NCI-H128 (cell line): ENCODE data around the gene ASTN2.
"Not testable (repeated sequence)": the region's sequence is repeated elsewhere in the genome, so short reads cannot be mapped to it uniquely, and the experiment has no call there.

Experiments
- DNase-seq: peaks from one replicate; lab custom pipeline; 2025; ENCODE audit not compliant: unreplicated experiment; lab: John Stamatoyannopoulos, UW

The ASTN2 gene

DNA sequence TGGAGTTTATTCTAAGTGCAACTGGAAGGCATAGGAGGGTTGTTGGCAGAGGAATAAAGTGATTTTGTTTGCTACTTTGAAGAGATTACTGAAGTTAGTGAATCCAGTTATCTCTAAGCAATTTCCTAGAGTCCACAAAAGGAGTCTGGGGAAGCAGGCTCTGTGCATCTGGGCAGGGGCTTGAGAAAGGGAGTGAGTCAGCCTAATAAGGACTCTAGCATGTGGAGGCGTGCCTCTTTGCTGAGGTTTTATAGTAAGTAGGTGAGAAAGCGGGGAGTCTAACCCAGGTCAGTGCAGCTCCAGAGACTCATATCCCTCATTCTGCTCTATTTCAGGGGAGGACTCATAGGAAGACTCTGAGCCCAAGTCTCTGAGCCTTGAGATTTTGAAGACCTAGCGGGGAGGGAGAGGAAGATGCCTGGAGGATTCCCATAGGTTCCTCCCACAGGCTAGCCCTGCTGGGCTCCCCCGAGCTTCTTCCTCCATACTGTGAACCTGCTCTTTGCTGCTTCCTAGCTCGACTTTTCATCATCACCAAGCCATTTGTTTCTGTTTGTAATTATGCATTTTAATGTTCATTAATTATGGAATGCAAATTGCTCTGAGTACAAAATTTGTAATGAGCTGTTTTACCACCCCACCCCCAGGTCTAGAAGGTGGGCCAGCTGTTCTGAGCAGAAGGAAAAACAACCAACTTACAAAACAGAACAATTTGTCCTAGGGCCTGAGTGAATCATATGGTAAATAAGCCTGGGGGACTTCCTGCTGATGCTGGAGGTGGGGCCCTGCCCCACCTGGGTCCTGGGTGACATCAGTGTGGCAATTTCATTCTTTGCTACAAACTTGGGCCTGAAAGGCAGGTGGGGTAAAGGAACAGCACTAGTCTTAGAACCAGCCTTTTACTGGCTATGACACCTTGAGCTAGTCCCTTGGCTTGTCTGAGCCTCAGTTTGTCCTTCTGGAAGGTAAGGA, 577.6 kb downstream of the ASTN2 start:
- no peak for DNase-seq

- DNase-seq: not testable (repeated sequence)
Measured at GRCh38 chr9:116830321-116830720, 584.5 kb downstream of the ASTN2 start.

DNA sequence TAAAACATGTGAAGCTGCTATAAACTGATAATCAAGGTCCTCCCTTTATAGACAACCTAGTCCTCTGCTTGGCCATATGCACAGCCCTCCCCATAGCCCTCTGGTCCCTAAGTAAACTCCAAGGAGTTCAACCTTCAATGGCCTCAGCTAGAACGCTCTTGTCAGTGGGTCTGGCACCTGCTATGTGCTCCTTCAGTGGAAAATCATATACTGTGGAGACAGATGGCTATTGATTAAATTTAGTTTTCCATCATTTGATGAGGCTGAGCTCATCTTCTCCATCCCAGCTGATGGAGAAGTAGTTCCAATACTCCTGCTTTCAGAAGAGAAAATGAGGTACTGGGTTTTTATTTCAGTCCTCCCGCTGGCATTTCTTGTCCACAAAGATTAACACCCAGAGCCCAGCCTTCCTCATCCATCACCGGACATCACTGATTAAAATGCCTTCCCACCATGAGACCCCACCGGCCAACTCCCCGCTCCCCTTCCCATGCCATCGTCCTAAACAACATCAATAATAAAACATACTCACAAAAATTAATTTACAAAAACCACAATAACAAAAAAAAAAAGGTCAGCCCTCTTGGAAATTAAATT, 593.1 kb downstream of the ASTN2 start:
- no peak for DNase-seq

DNA sequence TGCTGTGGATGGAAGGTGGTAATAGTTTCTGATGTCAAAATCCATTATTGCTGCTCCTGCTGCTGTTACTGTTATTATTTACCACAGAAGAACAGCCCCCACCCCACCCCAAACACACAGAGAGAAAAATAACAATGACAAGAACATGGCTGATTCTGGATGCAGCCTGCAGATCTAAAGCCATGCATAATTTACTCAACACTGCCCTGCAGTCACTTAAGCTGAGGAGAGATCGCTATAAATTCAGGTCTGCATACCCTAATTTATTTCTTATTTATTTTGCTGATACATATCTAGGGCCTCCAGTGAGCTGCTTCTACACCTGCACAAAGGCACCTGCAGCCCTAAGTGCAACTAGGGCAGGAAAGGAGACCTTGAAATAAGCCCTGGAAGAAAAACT, 595.7 kb downstream of the ASTN2 start:
- DNase-seq: no peak

DNA sequence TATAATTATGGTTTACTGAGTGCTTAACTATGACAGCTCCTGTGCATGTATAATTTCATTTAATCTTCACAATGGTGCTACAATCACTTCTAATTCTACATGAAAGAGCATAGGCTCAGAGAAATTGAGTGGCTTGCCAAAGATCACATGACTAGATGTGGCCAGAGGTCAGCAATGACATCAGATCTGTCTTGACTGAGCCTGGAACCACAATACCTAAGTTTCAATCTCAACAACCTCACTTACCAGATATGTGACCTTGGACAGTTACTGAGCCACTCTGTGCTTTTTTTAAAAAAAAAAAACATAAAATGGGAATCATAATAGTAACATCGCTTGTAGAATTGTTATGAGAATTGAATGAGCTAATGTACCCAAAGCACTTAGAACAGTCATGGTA, 597.1 kb downstream of the ASTN2 start:
- DNase-seq: no peak

DNA sequence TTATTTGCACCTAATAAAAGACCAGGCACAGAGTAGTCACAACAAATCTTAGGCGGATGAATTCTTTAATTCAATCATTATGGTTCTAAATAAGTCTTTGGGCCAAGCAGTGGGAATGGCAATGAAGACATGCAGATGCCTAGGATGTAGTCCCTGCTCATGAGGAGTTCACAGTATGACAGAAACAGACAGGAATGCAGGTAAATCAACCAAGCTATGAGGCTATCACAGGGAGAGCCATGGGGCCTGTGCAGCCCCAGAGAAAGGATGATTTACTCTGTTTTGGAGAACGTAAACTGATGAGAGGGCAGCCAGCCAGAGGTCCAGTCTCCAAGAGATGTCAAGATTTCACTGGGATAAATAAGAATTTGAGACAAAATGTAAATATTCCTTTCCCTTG, 598.4 kb downstream of the ASTN2 start:
- DNase-seq: no peak

GRCh38 chr9:116815835-116816234, 599.0 kb downstream of the ASTN2 start:
- DNase-seq: no peak

GRCh38 chr9:116813031-116813300, 601.9 kb downstream of the ASTN2 start:
- DNase-seq: no peak

- DNase-seq: no peak
Measured at GRCh38 chr9:116812231-116813030, 602.4 kb downstream of the ASTN2 start.

DNA sequence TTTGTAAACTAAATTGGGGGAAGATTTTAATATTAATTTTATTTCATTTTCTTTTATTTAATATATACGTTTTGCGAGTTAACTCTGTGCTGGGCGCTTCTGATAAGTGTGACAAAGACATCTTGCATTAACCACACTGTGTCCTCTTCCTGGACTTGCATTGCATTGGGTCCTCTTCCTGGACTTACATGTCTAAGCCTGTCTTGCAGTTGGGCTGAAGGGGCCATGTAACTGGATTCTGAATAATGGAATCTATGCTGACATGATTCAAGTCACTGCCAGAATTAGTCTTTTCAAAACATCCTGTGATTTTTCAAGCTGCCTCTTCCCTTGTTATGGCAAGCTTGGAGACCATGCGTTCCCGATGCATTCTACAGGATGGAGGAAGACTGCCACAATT, 605.2 kb downstream of the ASTN2 start:
- DNase-seq: no peak

- no peak for DNase-seq
Measured at GRCh38 chr9:116806075-116806474, 608.8 kb downstream of the ASTN2 start.

DNA sequence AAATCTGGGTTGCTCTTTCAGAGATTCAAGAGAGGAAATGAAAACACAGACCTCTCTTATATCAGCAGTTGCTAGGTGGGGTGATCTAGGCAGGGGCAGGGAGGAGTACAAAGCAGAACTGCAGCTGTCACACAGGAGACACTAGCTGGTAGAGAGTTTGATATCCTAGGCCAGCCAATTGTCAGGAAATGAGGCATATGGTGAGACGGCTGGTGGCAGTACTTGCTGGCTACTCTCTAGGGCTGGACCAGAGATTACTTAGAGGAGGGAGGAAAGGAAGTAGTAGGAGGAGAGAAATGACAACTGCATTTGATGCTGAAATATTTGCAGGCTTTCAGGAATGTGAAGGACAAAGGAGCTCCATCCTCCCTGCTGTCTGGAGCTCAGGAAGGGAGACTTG, 614.0 kb downstream of the ASTN2 start:
- DNase-seq: no peak

DNA sequence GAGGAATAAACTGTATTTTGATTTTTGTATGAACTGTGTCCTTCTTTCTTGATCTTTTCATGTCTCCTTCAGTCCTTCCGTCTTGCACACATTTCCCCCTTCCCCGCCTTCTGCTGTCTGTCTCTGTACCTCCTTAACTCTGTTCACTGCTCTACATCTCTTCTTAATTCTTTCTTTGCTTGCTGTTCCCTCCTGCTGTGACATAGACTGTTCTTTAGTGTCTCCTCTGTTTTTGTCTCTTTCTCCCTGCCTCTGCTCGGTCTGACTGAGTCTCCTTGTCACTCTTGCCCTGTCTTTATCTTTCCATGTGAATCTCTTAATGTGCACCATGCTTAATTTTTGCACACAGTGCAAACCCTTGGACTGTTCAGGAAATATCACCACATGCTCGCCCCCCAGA, 614.8 kb downstream of the ASTN2 start:
- no peak for DNase-seq

GRCh38 chr9:116798521-116798920, 616.3 kb downstream of the ASTN2 start:
- no peak for DNase-seq

DNA sequence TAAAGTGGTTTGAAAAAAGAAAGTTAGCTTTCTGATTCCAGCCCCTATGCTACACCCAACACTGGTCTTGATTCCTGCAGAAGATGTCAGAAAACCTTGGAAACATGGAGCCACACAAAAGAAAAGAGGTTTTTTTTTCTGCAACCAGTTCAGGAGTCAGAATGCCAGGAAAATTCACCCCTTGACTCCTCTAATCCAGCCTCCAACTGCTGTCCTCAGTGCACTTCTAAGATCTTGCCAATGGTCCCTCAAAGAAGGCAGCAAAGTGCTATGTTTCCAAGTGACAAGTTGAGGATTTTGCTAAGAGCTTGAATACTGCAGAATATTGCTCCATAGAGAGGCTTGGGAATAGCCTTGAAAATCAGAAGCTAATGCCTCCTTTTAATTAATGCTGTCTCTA, 617.6 kb downstream of the ASTN2 start:
- no peak for DNase-seq

- no peak for DNase-seq
Measured at GRCh38 chr9:116796669-116797068, 618.2 kb downstream of the ASTN2 start.

- DNase-seq: no peak
Measured at GRCh38 chr9:116795821-116796220, 619.0 kb downstream of the ASTN2 start.

DNA sequence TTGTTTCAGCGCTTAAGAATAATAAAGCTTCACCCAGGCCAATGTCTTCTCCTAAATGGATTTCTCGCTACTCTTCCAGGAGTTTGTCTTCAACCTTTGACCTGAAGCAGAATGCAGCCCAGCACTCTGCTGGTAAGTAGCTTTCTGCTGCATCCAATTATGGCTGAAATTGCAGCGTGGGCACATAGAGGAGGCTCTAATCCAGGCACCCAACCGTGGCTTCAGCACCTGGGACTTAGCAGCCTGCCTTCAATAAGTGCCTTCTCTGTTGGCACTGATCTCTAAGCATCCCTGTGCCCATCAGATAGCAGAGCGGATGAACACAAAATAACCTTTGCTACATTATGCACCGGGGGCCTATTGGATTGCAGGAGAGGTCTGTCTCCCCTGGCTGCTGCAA, 622.6 kb downstream of the ASTN2 start:
- DNase-seq: no peak

DNA sequence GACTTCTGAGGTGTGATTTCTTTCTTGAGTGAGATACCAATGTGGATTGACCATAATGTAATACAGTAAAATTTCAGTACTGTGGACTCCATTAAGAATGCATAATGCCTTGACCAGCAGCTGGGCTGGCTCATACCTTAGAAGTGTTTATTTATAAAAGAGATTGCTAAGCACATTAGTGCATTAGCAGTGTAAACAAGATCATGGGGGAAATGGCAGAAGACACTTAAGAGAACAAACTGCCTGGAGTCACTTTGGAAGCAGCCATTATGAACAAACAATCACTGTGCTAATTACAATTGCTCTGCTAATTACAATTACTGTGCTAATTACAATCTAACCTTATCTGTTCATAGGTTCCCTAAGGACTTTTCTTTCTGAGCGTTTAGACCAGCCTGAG, 623.5 kb downstream of the ASTN2 start:
- DNase-seq: no peak

- no peak for DNase-seq
Measured at GRCh38 chr9:116789081-116789480, 625.8 kb downstream of the ASTN2 start.

DNA sequence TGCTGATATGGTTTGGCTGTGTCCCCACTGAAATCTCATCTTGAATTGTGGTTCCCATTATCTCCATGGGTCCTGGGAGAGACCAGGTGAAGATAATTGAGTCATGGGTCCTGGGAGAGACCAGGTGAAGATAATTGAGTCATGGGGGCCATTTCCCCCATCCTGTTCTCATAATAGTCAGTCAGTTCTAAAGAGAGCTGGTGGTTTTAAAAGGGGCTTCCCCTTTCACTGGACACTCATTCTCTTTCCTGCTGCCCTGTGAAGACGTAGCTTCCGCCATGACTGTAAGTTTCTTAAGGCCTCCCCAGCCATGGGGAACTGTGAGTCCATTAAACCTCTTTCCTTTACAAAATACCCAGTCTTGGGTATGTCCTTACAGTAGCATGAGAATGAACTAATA, 628.1 kb downstream of the ASTN2 start:
- DNase-seq: no peak

DNA sequence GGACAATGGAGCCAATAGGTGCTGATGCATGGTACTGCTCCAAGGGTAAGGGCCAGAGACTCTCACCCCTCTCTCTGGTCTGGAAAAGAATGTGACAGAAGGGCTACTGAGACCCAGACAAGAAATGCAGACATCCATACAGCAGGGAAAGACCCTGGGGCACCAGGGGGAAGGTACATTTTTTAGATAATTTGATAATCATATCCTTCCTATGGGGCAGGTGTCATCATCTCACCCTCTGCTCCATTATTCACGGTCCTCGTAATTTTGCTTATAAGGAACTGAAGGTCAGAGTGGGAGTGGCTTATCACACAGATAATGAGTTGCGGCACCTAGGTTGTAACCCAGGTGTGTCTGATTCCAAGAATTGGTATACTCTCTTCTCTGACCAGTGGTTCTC, 637.7 kb downstream of the ASTN2 start:
- no peak for DNase-seq
